HK-2 (cell line): ENCODE data around the gene UCN3.
A peak's percentile ranks its signal among the peaks of the same experiment; 100 is the strongest.

Experiments
- DNase-seq: peaks from one replicate; pipeline ENCODE4 v3.0.0-alpha.2; 2018; ENCODE audit not compliant: unreplicated experiment

The UCN3 gene

DNA sequence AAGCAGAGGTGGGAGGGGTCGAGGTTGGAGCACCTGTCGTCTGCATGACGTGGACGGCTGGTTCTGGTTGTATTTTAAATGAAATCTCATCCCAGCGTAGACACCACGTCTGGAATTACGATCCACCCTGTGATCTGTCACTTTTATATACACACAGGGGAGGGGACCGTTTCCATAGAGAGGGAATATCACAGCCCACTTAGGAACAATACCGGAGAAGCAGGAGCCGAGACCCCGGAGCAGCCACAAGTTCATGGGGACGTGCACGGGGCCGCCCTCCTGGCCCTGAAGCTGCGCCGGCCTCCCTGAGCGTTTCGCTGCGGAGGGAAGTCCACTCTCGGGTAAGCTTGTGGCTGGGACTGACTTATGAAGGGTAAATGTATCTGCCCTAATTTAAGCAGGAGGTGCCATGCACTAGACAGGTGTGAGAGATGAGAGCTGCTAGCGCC, at the start of gene UCN3:
TSS of gene UCN3 (plus strand) at position 77 of the 449 bp plus-strand sequence. CDS start 8,755 bp downstream, outside the sequence.
- no peak for DNase-seq

DNA sequence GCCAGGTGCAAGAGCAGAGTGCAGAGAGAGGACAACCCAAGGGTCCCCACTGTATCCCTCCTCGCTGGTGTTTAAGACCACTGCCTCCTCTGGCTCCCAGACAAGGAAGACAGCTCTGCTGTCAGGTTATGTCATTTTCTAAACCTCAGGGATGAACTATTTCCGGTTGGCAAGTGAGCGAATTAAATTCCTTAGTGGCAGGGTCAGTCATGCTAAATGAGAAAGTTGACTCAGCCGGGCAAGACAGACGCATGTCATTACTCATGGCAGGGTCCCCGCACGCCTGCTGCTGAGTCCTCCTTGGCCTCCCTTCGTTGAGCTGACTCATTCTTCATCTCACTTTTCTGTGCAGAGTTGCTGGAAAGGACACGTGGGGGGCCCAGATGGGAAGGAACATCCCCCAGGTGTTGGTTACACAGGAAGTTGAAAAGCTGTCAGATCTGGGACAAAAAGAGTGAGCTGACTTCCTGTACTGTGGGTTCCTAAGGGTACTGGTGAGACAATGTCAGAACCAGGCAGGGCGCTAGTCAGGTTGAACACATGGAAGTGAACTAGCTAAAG, 47.1 kb upstream of the UCN3 start:
- DNase-seq: peak; percentile 83

GRCh38 chr10:5318148-5318547, 46.6 kb upstream of the UCN3 start:
- DNase-seq: no peak

- DNase-seq: no peak
These were observed 44.9 kb upstream of the UCN3 start for GRCh38 chr10:5319863-5320262.

DNA sequence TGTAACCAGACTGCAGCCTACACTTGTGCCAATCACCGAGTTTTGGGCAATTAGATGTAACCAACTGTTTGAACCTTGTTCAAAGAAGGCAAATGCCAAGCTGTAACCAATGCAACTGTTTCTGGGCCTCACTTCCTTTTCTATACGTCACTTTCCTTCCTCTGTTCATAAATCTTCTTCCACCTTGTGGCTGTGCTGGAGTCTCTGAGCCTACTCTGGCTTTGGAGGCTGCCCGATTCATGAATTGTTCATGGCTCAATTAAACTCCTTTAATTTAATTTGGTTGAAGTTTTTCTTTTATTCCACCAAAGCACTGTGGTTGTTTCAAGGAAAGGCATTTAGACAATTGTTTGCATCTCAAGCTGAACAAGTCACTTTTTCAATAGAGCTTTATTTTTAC, 43.5 kb upstream of the UCN3 start:
- no peak for DNase-seq

- DNase-seq: no peak
These were observed 41.3 kb upstream of the UCN3 start for GRCh38 chr10:5323446-5323845.

GRCh38 chr10:5325076-5325475, 39.7 kb upstream of the UCN3 start:
- no peak for DNase-seq

- no peak for DNase-seq
These were observed 30.4 kb upstream of the UCN3 start for GRCh38 chr10:5334196-5334880.

DNA sequence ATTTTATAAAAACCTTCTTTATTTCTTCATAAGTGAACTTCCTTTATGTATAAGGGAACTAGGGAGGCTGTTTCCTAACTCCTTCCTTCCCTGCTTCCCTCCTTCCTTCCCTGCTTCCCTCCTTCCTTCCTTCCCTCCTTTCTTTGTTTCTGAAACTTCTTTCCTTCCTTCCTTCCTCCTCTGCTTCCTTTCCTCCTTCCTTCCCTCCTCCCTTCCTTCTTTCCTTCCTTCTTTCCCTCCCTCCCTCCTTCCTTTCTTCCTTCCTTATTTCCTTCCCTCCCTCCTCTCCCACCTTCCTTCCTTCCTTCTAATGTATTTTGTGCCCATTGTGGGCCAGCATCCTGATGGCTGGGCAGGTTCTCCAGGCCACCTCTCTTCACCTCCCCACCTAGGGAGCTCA, 26.8 kb upstream of the UCN3 start:
- DNase-seq: no peak

- no peak for DNase-seq
These were observed 21.7 kb upstream of the UCN3 start for GRCh38 chr10:5343092-5343491.

DNA sequence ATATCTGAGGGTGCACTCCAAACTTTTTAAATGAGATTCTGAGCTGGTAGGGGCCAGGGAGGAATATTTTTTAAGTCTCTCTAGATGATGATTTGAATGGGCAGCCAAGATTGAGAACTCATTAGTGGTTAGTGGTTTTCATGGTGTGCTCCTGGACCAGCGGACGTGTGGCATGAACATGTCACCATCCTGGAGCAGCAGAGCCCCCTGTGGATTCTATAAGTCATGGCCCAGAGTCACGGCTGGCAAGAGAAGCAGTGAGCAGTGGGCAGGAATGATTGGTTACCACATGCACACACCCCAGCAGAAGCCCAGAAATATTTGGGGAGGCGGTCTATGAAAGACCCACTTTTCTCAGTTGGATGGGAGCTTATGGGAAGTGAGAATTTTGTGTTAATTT, 21.2 kb upstream of the UCN3 start:
- peak; percentile 5 for DNase-seq

GRCh38 chr10:5343979-5344378, 20.8 kb upstream of the UCN3 start:
- DNase-seq: no peak

- DNase-seq: no peak
These were observed 20.0 kb upstream of the UCN3 start for GRCh38 chr10:5344746-5345145.

DNA sequence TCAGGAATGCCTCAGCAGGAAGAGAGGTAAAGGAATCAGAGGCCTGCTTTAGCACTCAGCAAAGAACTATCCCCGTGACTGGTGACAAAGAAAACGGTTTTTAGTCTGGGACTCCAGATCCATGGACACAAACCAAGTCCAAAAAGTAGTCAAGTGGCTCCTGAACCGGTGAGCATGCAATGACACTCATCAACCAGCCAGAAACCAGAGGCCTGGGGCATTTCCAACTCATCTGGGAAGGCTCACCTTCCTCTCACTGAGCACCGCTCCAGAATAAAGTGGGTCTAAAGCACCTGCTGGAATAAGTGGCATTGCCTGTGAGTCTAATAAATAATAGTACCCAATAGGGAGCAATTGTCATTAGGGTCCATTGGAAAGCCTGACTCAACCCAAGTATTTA, 17.9 kb upstream of the UCN3 start:
- DNase-seq: no peak

- DNase-seq: no peak
These were observed 15.4 kb upstream of the UCN3 start for GRCh38 chr10:5349362-5349761.

- DNase-seq: no peak
These were observed 10.7 kb upstream of the UCN3 start for GRCh38 chr10:5354068-5354467.

- no peak for DNase-seq
These were observed 9.0 kb upstream of the UCN3 start for GRCh38 chr10:5355594-5356301.

DNA sequence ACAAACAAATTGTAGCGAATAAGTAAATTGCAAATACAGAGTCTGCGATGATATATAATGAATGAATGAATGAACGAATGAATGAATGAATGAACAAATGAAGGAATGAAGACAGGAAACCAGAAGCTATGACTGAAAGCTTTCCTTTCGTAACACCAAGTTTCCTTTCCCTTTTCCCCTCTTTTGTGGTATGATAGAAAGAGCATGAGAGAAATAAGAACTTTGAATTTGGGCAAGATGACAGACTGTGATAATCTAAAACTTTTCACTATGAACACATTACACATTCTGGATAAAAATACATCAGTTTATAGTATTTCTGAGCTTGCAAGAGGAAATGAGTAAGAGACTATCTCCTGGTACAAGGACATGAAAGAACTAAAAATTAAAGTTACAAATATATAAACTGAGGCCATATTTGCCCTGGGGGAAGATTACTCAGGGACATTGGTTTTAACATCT, 8.4 kb upstream of the UCN3 start:
- DNase-seq: no peak

GRCh38 chr10:5360318-5360915, 4.3 kb upstream of the UCN3 start:
- no peak for DNase-seq

DNA sequence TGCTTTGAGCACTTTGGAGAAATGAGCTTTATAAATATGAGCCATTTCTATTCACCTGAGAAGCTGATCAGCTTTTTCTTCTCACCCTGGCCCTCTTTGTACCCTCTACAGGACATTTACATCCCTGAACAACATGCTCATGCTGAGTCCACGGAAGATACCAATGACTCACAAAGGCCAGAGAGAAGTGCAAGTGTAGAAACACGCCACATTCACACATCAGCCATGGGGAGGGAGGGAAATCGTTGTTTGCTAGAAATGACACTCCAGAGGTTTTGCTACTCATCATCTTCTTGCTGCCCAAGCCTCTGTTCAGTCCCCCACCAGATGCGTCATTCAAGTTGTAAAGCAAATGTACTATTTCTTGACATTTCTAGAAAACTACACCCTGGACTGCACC, 2.8 kb upstream of the UCN3 start:
- no peak for DNase-seq

DNA sequence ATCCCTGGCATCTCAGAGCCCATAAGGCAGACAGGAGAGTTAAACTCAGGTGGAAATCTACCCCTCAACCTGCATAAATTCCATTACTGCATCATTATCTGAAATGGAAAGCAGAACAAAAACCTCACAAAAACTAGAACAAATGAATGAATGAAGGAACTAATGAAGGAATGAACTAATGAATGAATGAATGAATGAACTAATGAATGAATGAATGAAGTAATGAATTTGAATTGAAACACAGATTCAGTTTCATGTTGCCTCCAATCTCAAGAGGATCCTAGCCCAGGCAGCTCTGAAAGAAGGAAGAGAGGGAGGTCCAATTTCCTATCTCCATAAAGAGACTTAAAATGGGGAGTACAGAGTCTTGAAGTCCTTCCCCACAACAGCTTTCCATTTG, 1.9 kb upstream of the UCN3 start:
- DNase-seq: no peak

- DNase-seq: no peak
These were observed 392 bp upstream of the UCN3 start for GRCh38 chr10:5364374-5364773.

DNA sequence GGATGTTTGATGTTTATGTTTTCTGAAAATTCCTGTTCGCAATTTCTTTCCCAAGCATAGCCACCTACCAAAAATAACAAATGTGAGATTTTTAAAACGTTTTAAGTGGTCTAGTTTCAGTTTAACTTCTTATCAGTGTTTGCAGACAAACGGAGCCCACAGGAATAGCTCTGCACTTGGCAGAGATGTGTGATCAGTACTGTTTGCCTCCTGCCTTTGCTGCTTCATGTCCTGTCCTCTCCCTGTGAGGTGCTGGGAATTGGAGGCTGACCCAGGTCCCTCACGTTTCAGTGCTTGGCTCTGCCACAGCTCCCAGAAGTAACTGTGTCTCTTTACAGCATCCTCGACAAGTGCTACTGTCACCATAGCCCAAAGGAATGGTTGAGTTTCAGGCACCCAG, 1.2 kb downstream of the UCN3 start:
- DNase-seq: no peak
